Tibial nerve (tissue), 4 donors: ENCODE data around the gene GPR180. TPM values are rescaled to one million over a fixed set of nuclear protein-coding genes. Genes with fewer than 3 reads are reported as not detected.

ENCODE experiments used
- DNase-seq, 2 donors: peaks; one replicate each; pipeline ENCODE4 v3.0.0-alpha.2; 2019; ENCODE audit warnings: low spot score in 2 of 2
- H3K27ac ChIP-seq, 4 donors: fragments of 200-600 bp; sonication (generic) in 3 of 4; one replicate each; pipeline ENCODE4 v1.5.1; 2017 to 2019; ENCODE audit warnings: mild to moderate bottlenecking in 1 of 4
- H3K27me3 ChIP-seq, 2 donors: fragments of 200-600 bp; sonication (generic) in 1 of 2; one replicate each; pipeline versions ENCODE4 v1.5.1 to v1.6.0; 2017 to 2019
- H3K36me3 ChIP-seq, 3 donors: fragments of 200-600 bp; sonication (generic); one replicate each; pipeline ENCODE4 v1.5.1; 2018 to 2019
- H3K4me1 ChIP-seq, 4 donors: fragments of 200-600 bp; sonication (generic) in 3 of 4; one replicate each; pipeline ENCODE4 v1.5.1; 2017 to 2019
- H3K4me3 ChIP-seq, 4 donors: fragments of 200-600 bp; sonication (generic) in 3 of 4; one replicate each; pipeline ENCODE4 v1.5.1; 2017 to 2019; ENCODE audit warnings: mild to moderate bottlenecking in 1 of 4, moderate library complexity in 1 of 4
- H3K9me3 ChIP-seq, 4 donors: fragments of 200-600 bp; sonication (generic) in 3 of 4; one replicate each; pipeline ENCODE4 v1.5.1; 2017 to 2019
- CTCF ChIP-seq, 5 experiments: fragments of 200-600 bp in 3 of 5; fragments of 450-650 bp in 2 of 5; sonication (generic) in 3 of 5; IDR thresholded peaks; one replicate each; pipeline ENCODE4 v1.5.1; 2016 to 2019; ENCODE audit warnings: antibody characterized with exemption in 5 of 5, mild to moderate bottlenecking in 3 of 5, moderate library complexity in 2 of 5
- EP300 ChIP-seq, 2 donors: sonication (generic); formaldehyde crosslinking; IDR thresholded peaks; one replicate each; pipeline ENCODE4 v1.6.1; 2017; ENCODE audit warnings: antibody characterized with exemption in 2 of 2, mild to moderate bottlenecking in 1 of 2
- POLR2A ChIP-seq, 2 donors: fragments of 450-650 bp; IDR thresholded peaks; one replicate each; pipeline ENCODE4 v1.6.1; 2017; ENCODE audit warnings: antibody characterized with exemption in 2 of 2, mild to moderate bottlenecking in 2 of 2, moderate library complexity in 2 of 2
- WGBS, 2 donors: methylation state at CpG; one replicate each; pipeline ENCODE4 v1.1.5; 2018; 5-methylcytosine and 5-hydroxymethylcytosine counted together
- total RNA-seq, 4 donors: library from RNA; depleted of rRNA; stranded (reverse); fragments of >200 nt; gene quantifications; one replicate each; pipeline ENCODE4 v1.1.0, GENCODE V29; 2016

GPR180 gene
- total RNA-seq, 4 donors from 2014 or later, result 2.9 to 9.0 (median 5.2) TPM

DNA sequence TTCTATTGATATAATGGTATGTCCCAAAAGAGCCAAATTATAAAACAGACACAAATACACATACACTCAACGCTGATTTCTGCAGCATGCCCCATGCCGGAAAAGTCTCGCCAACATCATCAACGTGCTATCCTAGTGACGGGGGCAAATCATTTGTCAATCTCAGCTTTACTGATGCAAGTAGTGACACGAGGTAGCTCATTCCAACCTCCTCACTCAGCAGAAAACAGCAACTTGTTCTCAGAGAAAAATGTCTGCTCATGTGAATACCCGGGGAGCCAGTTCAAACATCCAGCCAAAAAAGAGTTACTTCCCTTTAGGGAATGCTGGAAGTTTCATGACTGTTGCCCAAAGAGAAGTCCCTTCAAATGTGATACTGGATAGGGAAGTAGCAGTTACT, 64.4 kb downstream of the GPR180 start:
- Histone ChIP-seq H3K4me3 (no peak overlapping the region), H3K36me3 (no peaks in the 10 kb centered on the region), H3K4me1 (peaks cover 0 to under 1% (median 0%) of the 10 kb centered on the region in 4 donors), H3K27me3 (no peaks in the 10 kb centered on the region), H3K27ac (no peak overlapping the region), H3K9me3 (no peaks in the 10 kb centered on the region)
- no peak for DNase-seq
- no peak for TF ChIP-seq CTCF (IDR thresholded peaks at IDR 0.05)
- no peak for TF ChIP-seq EP300 (IDR thresholded peaks at IDR 0.05)
- TF ChIP-seq POLR2A (IDR thresholded peaks at IDR 0.05), result no peak
- 87 to 91% methylated on average over 7 of the region's 7 CpGs for WGBS, 2 donors

DNA sequence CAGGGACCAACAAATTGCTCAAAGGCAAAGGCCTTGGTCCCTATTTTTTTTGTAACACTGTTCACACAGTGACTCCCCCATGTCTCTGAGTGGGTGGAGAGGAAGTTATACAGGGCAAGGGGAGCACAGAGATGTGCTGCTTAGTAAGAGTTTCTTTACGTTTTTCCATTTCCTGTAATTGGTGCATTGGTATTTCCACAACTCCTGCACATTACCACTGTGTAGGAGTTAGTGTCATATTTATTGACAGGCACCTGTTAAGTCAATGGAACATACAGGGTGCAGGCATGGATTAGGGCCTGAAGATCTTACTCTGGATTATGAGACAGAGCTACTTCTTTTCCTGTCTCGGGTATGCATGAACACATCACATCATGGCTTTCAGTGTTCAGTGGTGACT, 65.5 kb downstream of the GPR180 start:
- TF ChIP-seq POLR2A (IDR thresholded peaks at IDR 0.05) (no peak), CTCF (IDR thresholded peaks at IDR 0.05) (no peak), EP300 (IDR thresholded peaks at IDR 0.05) (no peak)
- no peaks in the 10 kb centered on the region for H3K36me3 ChIP-seq
- H3K27me3 ChIP-seq, result no peaks in the 10 kb centered on the region
- no peaks in the 10 kb centered on the region for H3K4me1 ChIP-seq
- no peak overlapping the region for H3K27ac ChIP-seq
- H3K4me3 ChIP-seq, result no peak overlapping the region
- H3K9me3 ChIP-seq, result no peaks in the 10 kb centered on the region
- DNase-seq, result no peak
- 64 to 72% methylated on average over 2 of the region's 2 CpGs for WGBS, 2 donors

- TF ChIP-seq POLR2A (IDR thresholded peaks at IDR 0.05) (no peak), CTCF (IDR thresholded peaks at IDR 0.05) (no peak), EP300 (IDR thresholded peaks at IDR 0.05) (no peak)
- peaks cover 0 to 10% of the 10 kb centered on the region in 2 donors for H3K27me3 ChIP-seq
- 71 to 78% methylated on average over 2 of the region's 2 CpGs for WGBS, 2 donors
- H3K27ac ChIP-seq, result no peak overlapping the region
- no peaks in the 10 kb centered on the region for H3K4me1 ChIP-seq
- DNase-seq, result no peak
- no peak overlapping the region for H3K4me3 ChIP-seq
- no peaks in the 10 kb centered on the region for H3K9me3 ChIP-seq
- no peaks in the 10 kb centered on the region for H3K36me3 ChIP-seq
Measured at GRCh38 chr13:94672400-94672799, 70.7 kb downstream of the GPR180 start.

DNA sequence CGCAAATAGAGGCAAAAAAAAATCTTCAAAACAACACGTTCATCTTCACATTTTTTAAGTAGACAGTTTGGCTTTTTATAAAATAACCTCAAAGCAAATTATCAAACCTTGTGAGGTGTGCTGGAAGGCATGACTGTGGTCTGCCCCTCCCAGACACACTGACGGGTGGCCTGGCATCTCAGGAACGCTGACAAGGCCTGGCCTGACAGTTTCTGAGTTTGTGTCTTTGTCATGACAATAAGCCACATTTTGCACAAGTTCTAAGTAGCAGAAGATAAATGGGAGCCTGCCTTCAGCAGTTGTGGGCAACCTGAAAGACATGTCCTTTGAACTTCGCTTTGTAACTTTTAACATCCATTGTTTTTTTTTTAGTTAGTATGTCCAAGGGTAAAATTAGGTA, 72.2 kb downstream of the GPR180 start:
- Histone ChIP-seq H3K4me3 (no peak overlapping the region), H3K27ac (no peak overlapping the region), H3K4me1 (no peaks in the 10 kb centered on the region), H3K36me3 (no peaks in the 10 kb centered on the region), H3K27me3 (peaks cover 0 to 10% of the 10 kb centered on the region in 2 donors), H3K9me3 (no peaks in the 10 kb centered on the region)
- no peak for DNase-seq
- 63 to 67% methylated on average over 5 of the region's 5 CpGs for WGBS, 2 donors
- TF ChIP-seq EP300 (IDR thresholded peaks at IDR 0.05), result no peak
- TF ChIP-seq POLR2A (IDR thresholded peaks at IDR 0.05), result no peak

DNA sequence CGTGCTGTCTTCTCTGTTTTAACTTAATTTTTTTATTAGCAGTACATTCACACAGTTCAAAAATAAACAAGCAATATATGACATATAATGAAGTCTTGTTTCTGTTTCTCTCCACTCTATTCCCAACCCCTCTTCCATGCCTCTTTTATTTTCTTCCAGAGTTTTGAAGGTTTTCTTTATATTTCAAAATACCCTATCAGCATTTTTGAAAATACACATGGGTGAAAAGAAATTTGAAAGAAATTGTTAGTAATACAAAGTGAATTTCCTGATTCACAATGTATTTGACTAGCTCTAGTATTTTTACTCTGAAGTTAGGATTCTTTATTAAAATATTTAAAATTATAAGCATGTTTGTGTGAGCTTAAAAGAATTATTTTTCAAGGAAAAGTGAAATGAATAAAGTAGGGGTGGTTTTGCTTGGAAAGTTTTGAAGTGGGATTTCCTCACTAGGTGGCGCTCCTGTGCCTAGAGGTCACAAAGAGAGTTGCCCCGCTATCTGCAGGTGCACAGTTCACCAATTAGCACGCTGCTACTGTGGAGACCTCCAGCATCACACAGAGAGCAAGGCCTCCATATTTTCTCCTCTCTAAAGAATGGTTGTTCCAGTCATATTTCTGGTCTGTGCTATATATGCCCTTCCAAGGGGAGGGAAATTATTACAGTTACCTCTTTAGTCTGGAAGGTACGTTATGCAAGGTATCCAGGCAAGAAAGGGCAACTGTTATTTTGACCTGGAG, 73.1 kb downstream of the GPR180 start:
- TF ChIP-seq CTCF (IDR thresholded peaks at IDR 0.05), result peak; percentile 14 to 55 (median 40)
- no peak for TF ChIP-seq POLR2A (IDR thresholded peaks at IDR 0.05)

More for the DNA sequence above, 73.1 kb downstream of the GPR180 start:
- no peak overlapping the region for H3K4me3 ChIP-seq
- DNase-seq, result peak in 1 of 2 donors; percentile 55
- no peaks in the 10 kb centered on the region for H3K4me1 ChIP-seq
- 27 to 30% methylated on average over 5 of the region's 5 CpGs for WGBS, 2 donors
- no peaks in the 10 kb centered on the region for H3K36me3 ChIP-seq
- no peak overlapping the region for H3K27ac ChIP-seq
- H3K27me3 ChIP-seq, result peaks cover 0 to 10% of the 10 kb centered on the region in 2 donors
- no peaks in the 10 kb centered on the region for H3K9me3 ChIP-seq
